ENCODE data around the gene CTNND2.

- no peak for TF ChIP-seq RFX5 (IDR thresholded peaks at IDR 0.05; ENCODE audit: low read depth, low read length)
- no peak for TF ChIP-seq EZH2 (IDR thresholded peaks at IDR 0.05; ENCODE audit: borderline replicate concordance, control insufficient read depth, low read depth, low read length)
Measured at GRCh38 chr5:11281842-11282241, 622.4 kb downstream of the CTNND2 start.

All from GM12878 (cell line).